Cerebellar cortex (tissue), 1 donor: ENCODE data around the gene SUSD5.

Experiments
- DNase-seq: peaks from one replicate; pipeline ENCODE4 v3.0.0-alpha.2; 2015; ENCODE audit warnings: low spot score

SUSD5 gene

DNA sequence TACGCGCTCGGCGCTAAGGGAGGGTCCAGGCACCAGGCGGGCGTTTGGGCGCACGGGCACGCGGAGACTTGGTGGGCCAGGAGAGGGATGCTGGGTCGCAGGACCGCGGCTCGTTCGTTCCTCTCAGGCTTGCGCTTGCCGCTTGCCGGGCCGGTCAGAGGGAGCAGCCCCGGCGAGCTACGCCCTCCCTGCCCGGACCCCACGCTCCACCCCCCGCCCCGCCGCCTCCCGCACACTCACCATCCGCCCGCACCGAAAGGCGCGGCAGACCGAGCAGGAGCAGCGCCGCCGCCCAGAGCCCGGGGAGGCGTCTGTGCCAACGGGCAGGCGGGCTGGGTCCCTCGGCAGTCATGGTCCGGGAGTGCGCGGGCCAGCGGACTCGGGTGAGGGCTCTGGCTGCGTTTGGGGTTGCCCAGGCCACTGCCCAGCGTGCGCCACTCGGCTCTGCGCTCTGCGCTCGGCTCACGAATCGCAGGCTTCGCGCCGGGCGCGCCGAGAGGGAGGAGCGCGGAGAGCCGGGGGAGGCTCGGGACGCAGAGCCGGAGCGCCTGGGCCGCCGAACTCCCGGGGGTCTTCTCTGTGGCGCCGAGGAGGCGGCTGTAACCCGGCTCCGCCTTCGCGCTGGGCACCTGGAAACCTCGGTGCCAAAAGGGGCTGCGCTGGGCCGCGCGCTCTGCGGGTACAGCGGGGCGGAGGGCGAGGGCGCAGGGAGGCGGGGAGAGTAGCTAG, at the start of gene SUSD5:
TSS of gene SUSD5 (minus strand) at position 365 of the 729 bp plus-strand sequence. CDS start at position 352, 13 bp downstream.
- peak; percentile 16 for DNase-seq

DNA sequence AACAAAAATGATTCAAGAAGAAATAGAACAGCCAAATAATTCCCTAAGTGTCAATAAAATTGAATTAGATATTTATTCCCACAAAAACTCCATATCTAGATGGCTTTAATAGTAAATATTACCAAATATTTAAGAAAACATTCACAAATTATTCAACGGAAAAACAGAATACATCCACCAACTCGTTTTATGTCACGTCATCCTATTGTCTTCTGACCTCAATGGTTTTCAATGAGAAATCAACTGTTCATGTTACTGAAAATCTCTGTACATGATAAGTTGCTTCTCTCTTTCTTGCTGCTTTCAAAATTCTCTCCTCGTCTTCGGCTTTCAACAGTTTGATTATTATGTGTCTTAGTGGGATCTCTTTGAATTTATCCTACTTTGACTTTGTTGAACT, 41.5 kb upstream of the SUSD5 start:
- DNase-seq = no peak

DNA sequence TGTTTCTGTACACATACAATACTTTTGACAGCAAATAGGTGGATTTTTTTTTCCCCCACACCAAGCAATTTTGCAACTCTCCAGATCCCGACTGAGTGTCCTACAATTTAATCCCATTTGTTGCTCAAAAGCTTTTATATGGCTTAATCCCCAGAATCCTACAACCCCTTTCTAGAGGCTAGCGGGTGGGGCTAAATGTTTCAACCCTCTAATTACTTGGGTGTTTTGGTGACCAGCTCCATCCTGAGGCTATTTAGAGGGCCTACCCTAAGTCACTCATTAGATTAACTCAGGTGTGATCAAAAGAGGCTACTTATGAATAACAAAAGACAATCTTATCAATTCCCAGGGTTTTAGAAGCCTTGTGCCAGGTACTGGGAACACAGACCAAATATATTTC, 37.6 kb upstream of the SUSD5 start:
- DNase-seq = no peak

DNA sequence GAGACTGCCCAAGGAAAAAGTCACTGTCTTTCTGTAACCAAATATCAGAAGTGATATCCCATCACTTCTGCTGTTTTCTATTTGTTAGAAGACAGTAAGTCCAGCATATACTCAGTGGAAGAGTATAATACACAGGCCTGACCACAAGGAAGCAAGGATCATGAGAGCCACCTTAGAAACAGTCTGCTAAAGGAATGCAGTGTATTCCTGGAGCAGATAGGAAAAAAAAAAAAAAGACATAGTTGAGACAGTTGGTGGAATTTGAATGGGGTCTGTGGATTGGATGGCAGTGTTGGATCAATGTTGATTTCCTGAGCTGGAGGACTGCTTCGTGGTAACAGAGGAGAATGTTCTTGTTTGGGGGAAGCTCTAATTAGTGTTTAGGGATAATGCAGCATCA, 32.1 kb upstream of the SUSD5 start:
- no peak for DNase-seq

DNA sequence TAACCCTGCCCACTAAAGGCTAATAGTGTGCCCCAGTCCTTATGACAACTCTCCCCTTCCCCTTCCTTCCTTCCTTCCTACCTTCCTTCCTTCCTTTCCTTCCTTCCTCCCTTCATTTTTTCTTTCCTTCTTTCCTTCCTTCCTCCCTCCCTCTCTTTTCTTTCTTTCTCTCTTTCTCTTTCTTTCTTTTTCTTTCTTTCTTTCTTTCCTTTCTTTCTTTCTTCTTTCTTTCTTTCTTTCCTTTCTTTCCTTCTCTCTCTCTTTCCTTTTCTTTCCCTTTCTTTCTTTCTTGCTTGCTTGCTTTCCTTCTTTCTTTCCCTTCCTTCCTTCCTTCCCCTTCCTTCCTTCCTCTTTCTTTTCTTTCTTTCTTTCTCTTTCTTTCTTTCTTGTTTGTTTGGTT, 28.2 kb upstream of the SUSD5 start:
- DNase-seq = no peak

DNA sequence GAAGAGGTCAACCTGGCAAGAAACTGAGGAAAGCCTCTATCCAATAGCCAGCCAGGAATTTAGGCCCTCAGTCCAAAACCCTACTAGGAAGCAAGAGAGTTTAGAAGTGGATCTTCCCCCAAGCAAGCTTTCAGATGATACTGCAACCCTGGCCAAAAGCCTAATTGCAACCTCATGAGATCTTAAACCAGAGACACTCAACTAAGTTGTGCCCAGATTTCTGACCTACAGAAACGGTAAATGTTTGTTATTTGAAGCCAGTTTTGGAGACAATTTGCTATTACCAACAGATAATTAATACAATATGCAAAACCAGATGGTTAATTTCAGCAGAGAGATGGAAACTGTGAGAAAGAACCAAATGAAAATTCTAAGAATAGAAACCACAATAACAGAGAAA, 21.7 kb upstream of the SUSD5 start:
- no peak for DNase-seq

DNA sequence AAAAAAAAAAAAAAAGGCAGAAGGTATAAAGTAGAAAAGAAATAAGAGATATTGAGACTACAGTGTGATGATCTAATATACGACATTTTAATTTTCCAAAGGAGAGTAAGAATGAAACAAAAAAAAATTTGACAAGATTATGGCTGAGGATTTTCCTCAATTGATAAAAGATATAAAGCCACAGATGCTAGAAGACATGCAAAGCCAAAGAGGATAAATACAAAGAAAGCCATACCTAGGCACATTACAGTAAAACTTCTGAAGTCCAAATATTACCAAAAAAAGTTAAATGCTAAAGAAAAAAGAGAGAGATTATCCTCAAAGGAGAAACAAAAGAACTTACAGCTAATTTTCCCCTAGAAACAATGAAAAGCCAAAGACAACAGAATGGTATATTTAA, 20.3 kb upstream of the SUSD5 start:
- DNase-seq = no peak

DNA sequence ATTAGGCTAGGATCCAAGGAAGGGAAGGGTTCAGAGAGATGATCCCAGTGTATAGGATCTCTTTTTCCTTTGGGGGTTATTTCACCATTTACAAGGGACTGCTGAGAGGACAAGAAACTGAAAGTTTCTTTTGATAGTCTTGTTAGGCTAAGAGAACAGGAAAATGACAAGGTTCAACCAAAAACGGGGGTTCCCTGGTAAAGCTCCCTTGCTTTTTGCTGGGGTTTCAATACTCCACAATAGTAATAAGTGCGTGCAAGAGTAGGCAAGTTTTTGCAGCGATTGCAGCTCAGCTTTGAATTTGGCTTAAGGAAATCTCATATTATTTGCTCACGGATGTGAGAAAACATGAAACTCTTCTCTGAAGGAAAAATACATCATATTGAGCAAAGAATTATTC, 18.8 kb upstream of the SUSD5 start:
- no peak for DNase-seq

DNA sequence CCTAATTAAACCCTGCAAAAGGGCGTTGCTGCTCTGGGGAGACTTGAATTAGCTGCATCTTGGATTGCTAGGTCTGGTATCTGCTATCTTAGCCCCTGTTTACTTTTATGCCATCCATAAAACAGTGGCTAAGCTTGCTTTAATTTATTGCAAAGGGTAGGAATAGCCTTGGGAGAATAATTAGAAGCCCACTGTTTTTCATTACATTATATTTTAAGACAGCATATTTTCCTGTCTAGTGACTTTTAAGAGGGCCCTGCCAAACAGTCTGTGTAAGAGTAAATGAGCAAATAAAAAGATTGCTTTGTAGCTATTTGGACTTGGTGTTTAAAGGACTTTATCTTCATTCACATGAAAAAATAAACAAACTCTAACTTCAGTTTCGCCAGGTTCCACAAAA, 17.4 kb upstream of the SUSD5 start:
- DNase-seq = no peak

DNA sequence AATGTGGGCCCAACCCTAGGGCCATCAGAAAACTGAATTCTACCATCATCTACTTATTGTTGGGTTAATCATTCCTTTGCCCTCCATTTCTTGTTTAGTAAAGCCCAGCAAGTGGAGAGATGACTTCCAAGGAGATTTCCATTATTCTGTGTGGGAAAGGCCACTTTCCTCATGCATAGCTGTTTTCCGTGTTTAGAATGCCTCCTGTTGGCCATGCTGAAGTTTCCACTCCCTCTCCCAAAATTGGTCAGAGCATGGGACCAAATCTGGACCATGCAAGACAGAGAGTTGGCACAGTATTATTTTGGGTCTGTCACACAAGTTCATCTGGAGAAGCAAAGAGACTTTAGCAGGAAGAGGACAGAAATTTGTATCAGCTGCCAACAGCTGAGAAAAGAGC, 15.3 kb upstream of the SUSD5 start:
- DNase-seq = no peak

DNA sequence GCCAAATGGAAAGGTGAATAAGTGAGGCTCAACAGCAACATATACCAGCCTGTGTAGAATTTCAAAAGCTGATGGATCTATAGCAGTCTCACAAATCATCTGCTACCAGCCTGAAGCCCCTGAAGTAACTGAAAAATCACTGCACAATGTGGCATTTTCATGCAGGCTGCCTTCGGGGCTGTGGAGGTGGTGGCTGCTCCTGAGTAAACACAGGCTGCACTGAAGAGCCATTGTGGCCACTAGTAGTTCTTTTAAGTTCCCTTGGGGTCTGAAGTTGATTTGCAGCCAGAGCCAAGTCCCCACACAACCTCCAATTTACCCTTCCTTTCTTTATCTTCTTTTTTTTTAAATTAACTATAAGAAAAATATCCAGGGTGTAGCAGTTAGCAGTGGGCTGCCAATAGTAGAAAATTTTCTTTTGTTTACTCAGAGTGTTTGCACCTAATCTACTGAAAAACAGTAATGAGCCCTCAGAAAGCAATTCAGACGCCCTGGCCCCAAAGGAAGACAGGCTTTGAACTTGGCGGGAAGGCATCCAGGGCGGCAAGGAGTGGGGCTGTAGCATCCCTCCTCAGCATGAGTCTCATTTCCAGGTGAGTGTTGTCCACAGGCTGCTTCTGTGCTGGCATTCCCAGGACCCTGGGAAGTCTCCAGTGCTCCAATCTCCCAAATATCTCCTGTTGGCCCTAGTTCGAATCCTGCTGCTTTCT, 13.3 kb upstream of the SUSD5 start:
- DNase-seq = no peak

DNA sequence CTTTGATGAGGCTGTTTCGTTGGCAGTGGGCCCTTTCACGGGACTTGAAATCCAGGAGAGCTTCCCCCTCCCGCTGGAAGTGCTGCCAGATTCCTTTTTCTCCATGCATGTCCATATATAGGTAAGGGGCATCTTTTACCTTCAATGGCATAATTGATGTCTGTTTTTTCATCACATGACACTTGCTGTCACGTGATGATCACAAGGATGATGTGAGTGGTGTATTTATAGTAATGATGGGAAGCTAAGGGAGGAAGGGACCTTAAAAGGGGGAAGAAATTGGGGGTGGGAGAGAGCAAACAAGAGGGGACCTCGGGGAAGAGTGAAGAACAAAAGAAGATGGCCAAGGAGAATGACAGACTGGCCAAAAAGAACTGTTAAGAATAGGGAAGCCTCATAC, 11.3 kb upstream of the SUSD5 start:
- no peak for DNase-seq

DNA sequence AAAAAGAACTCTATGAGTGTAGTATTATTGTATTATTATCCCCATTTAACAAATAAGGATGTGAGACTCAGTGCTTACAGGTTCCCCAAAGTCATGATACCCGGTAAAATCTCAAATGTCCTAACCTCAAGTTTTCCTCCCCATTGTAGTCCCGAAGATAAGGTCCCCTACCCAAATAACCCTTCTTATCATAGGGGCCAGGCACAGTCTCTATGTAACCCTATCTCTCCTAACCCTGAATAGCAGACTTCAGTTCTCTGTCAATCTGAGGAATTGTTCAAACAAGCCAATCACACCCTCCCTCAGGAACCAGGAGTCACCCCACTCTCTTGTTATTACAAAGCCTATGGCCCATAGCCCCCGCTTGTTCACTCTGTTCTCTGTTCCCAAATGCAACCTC, 10.5 kb upstream of the SUSD5 start:
- DNase-seq = no peak

DNA sequence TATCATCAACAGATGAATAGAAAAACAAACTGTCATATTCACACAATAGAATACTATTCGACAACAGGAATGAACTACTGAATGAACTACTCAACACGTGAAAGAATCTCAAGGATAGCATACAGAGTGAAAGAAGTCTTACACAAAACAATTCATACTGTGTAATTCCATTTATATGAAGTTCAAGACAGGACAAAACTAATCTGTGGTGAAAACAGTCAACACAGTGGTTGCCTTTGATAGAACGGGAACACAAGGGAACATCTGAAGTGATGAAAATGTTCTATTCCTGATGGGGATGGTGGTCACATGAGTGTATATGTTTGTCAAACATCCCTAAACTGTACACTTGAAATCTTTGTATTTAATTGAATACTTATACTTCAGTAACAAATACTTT, 2.6 kb upstream of the SUSD5 start:
- no peak for DNase-seq

DNA sequence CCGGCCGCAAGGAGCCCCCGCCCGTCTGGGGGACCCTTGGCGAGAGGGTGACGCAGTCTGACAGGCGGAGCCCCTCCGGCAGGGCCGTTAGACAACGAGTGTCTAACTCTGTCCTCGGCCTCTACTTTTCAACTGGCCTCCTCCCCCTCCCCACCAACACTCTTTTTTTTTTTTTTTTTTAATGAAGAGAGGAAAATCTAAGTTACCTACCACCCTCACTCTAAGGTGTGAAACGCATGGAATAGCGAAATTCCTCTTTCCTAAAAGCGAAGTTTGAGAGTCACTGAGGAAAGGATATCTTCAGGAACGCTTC, 521 bp upstream of the SUSD5 start:
- no peak for DNase-seq

DNA sequence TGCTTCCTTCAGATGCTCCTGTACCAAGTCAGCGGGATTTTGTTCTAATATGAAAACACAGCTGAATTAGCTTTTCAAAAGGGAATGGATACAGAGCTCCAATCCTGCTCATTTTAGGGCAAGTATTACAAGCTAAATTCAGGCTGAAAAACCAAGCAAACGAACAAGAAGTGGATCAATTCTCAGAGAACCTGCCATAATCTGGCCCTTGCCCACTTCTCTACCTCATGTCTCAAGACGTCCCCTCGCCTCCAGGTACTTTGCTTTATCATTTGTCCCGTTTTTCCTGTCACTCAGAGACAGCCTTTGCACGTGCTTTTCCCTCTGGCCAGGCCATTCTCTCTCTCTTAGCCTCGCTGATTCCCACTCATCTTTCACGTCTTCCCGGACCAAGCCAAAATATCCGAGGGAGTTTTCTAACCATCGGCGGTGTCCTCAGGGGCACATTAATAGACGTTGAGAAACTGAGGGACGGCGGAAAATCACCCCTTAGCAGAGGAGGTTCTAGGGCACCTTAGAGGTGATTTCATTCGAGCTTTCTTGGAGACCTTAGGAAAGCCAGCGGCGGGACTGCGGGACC, 654 bp downstream of the SUSD5 start:
- DNase-seq = peak; percentile 4

DNA sequence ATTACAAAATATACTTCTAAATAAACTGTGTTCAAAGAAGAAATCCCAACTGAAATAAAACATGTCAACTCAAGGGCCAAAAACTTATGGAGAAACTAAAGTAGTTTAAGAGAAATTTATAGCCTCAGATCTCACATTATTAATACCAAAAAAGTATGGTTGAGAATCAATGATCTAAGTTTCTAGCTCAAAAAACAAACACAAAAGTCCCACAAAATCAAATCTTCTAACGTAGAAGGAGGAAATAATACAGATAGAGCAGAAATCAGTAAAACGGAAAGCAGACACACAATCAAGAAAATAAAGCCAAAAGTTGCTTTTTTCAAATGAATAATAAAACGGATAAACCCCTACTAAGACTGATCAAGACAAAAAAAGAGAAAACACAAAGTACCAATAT, 2.9 kb downstream of the SUSD5 start:
- no peak for DNase-seq

DNA sequence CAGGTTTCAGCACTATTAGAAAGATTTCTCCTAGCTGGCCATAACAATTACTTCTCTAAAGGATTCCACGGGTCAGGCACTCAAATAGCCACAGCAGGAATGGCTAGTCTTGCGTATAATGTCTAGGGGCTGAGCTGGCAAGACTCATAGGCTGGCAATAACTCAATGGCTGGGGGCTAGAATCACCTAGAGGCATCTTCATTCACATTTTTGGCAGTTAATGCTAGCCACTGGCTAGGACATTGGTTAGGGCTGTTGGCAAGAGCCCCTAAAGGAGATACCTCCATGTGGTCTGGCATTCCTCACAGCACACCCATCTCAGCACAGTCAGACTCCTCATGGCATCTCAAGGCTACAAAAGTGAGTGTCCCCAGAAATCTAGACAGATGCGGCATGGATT, 6.2 kb downstream of the SUSD5 start:
- no peak for DNase-seq

DNA sequence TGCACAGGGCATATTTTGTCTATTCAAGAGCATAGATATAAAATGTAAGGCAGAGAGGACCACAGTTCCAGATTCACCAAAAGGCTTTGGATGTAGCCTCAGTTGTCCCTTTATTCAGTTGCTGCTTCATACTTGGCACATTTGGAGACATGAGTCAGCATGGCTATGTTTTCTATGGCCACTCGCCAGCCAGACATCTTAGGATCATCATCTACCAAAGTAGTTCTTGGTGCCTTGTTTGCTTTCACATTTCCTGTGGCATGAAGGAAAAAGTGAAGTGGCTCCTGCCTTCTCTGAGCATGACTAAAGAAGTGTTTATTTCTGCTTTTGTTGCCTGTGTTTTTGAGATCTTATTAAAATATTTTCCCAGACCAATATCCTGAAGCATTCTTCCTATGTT, 7.2 kb downstream of the SUSD5 start:
- DNase-seq = no peak

DNA sequence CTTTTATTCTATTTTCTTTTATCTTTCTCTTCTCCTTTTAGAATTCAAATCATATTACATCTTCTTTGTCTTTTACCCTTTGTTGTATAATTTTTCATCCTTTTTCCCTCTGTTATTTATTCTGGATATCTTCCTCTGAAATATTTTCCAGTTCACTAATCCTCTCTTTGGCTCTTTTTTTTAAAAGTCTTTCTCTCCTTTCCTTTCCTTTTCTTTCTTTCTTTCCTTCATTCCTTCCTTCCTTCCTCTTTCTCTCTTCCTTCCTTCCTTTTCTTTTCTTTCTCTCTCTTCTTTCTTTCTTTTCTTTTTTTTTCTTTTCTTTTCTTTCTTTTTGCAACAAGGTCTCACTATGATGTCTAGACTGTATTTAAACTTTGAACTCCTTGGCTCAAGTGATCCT, 9.3 kb downstream of the SUSD5 start:
- no peak for DNase-seq

DNA sequence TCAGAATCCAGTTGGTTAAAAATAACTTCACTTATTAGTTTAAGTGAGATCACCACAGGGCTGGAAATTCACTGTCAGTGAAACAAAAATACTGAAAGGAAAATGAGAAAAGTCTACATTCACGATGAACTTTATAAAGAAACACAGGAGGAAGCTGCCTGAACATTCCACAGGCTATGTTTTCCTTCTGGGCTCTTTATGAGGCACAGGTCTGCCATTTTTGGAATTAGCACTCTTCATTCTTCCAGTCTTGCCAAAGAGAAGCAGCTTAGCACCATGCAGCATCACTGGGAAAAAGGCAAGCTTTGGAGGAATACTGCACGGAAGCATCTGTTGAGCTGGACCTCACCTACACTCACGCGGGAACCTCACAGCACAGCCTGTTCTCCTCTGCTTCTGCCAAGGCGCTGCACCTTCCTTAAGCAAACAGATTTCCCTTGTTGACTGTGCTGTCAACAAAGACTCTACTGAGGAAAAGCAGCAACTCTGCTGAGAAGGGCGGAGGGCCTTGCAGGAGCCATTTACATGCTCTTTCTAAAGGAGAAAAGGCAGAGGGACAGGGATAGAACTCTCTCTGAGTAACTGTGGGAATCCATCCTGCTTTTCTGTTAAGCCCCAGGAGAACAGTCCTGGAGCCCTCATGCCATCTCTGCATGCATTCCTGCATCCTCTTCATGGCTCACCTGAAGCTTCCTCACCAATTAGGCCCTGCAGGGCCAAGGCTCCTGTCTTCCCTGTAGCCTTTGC, 15.7 kb downstream of the SUSD5 start:
- DNase-seq = peak; percentile 28

DNA sequence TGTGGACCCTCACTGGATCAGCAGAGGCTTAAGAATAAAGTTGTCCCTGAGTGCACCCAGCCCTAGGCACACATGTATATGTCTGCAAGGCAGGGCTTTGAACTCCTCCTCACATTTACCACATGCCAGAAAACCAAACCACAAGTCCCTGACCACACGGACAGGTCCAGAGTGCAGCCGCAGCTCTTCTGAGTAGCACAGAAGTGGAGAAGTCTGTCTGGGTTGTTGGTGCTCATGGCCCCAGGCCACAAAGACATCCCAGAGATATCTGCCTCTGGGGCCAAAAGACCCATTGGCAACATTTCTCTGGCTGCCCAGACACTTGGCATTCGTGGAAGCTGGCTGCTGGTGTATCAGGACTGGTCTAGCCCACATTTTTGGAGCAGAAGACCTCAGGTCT, 17.4 kb downstream of the SUSD5 start:
- DNase-seq = no peak

DNA sequence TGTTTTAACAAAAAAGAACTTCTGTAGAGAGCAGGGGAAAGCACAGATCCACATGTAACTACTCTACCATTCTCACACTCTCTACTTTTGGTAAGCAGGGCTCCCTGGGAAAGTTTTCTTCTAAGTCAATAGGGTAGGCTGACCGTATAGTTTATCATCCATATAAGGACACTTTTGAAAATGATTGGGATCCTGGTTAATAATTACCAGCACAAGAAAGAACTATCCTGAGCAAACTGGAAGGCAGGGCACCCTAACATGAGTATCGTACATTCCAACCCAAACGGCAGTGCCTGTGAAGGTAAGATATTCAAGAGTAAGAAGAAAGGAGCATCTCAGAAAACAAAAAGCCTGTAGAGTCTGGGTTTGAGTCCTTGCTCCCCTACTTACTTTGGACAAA, 22.1 kb downstream of the SUSD5 start:
- DNase-seq = no peak
